Activated naive CD4-positive, alpha-beta T cell treated with Interleukin-2 at 50 U/mL for 16 hours (primary cell): ENCODE data around the gene TRIM33.
"Not testable (repeated sequence)": the region's sequence is repeated elsewhere in the genome, so short reads cannot be mapped to it uniquely, and the experiment has no call there.

ENCODE experiments used
- DNase-seq: peaks from one replicate; pipeline ENCODE4 v3.0.0-alpha.2; 2020

Gene TRIM33

GRCh38 chr1:114509596-114510273, 1.3 kb downstream of the TRIM33 start:
- DNase-seq: no peak

- no peak for DNase-seq
These were observed 2.6 kb downstream of the TRIM33 start for GRCh38 chr1:114508386-114508898.

DNA sequence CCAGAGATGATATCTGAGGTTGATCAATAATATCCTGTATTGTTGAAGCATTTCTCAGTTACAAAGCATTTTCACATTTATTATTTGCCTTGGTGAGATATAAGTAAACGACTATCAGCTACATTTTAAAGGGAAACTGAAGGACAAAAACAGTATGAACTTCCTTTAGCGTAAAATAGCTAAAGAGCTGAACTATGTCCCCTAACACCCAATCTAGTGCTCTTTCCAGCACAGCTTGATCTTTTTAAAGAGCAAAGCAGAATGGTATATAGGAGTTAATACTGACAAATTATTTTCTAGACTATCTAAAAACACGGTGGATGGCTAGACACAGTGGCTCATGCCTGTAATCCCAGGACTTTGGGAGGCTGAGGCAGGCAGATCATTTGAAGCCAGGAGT, 3.5 kb downstream of the TRIM33 start:
- DNase-seq: no peak

- no peak for DNase-seq
These were observed 5.8 kb downstream of the TRIM33 start for GRCh38 chr1:114505148-114505561.

DNA sequence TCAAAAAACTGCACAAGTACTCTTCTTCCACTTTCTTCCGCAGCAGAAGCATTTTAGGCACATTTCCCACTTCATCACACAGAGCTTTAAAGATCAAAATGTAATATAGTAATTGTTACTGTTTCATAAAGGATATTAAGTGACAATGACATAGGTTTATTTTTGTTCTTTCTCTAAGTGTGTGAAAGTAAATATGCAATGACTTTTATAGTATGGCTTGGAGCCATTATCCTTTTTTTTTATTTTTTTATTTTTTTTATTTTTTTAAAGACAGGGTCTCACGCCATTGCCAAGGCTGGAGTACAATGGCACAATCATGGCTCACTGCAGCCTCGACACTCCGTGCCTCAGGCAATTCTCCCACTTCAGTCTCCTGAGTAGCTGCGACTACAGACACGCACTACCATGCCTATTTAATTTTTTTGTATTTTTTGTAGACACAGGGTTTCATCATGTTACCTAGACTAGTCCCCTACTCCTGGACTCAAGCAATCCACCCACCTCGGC, 7.0 kb downstream of the TRIM33 start:
- no peak for DNase-seq

- DNase-seq: no peak
These were observed 8.9 kb downstream of the TRIM33 start for GRCh38 chr1:114502080-114502479.

- DNase-seq: no peak
These were observed 11.5 kb downstream of the TRIM33 start for GRCh38 chr1:114499478-114499877.

DNA sequence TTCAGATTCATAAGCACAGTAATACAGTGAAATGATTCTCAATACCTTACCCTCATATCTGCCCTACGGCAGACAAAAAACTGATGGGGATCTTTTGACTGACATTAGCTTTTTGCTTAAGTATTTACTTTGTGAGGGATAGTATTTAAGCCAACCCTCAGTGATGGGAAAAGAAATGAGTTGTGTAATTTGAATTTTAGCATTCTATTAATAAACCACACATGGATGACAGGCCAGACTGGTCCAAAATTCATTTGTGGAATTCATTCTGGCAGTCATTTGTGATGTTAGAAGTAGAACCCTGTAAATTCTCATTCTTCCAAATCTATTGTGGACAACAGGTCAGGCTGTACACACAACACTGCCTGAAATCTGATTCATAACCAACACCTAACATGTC, 14.9 kb downstream of the TRIM33 start:
- DNase-seq: no peak

- no peak for DNase-seq
These were observed 15.5 kb downstream of the TRIM33 start for GRCh38 chr1:114495486-114495885.

- no peak for DNase-seq
These were observed 18.0 kb downstream of the TRIM33 start for GRCh38 chr1:114492978-114493377.

GRCh38 chr1:114490274-114490693, 20.7 kb downstream of the TRIM33 start:
- no peak for DNase-seq

- DNase-seq: no peak
These were observed 22.3 kb downstream of the TRIM33 start for GRCh38 chr1:114488739-114489138.

- DNase-seq: no peak
These were observed 25.7 kb downstream of the TRIM33 start for GRCh38 chr1:114485286-114485685.

GRCh38 chr1:114482585-114482984, 28.4 kb downstream of the TRIM33 start:
- no peak for DNase-seq

DNA sequence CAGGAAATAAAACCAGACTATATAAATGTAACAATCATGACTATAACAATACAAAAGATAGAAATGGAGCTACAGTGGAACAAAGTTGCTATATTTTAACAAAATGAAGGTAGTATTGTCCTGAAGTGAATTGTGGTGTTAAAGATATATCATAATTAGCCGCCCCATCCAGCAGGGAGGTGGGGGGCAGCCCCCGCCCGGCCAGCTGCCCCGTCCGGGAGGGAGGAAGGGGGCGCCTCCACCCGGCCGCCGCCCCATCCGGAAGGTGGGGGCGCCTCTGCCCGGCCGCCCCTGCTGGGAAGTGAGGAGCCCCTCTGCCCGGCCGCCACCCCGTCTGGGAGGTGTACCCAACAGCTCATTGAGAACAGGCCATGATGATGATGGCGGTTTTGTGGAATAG, 31.4 kb downstream of the TRIM33 start:
- DNase-seq: not testable (repeated sequence)

GRCh38 chr1:114479134-114479533, 31.9 kb downstream of the TRIM33 start:
- DNase-seq: no peak

DNA sequence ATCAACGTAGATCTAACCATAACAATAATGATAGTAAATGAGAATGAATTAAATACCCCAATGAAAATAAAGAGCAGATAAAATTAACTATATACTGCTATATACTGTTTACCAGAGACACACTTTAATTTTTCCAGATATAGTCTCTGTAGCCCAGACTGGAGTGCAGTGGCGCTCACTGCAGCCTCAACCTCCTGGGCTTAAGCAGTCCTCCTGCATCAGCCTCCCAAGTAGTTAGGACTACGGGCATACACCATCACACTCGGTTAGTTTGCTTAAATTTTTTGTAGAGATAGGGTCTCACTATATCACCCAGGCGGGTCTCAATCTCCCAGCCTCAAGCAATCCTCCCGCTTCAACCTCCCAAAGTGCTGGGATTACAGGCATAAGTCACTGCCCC, 37.2 kb downstream of the TRIM33 start:
- no peak for DNase-seq

GRCh38 chr1:114472408-114472807, 38.6 kb downstream of the TRIM33 start:
- DNase-seq: no peak

GRCh38 chr1:114470681-114471080, 40.3 kb downstream of the TRIM33 start:
- no peak for DNase-seq

DNA sequence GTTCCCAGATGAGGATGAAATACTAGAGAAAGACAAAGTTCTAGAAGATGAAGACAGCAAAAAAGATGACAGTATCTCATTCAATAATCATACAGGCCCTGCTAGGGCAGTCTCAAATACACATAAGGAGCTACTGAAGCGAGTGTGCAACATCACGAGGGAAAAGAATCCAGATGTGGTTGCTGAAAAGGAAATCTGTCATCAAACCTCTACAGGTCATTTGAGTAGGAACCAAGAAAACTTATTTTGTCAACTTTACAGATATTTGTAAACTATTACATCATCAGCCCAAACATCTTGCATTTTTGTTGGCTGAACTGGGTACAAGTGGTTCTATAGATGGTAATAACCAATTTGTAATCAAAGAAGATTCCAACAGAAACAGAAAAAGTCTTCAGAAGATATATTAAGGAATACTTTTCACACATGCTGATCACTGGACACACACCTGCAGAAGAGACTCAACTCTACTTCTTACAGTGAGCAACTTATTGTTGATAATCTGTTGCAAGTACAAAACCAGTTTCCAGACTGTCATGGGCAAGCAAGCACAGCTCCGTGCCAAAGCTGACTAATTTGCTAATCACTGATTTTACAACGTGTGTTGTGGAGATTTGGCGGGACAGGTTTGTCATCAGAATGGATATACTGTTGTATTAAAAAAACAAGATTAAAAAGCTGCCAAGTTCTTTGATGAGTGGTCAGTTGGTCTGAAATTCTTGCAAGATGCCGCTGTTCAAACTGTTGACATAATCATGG, 42.1 kb downstream of the TRIM33 start:
- DNase-seq: no peak

GRCh38 chr1:114468047-114468446, 43.0 kb downstream of the TRIM33 start:
- DNase-seq: no peak

- no peak for DNase-seq
These were observed 43.5 kb downstream of the TRIM33 start for GRCh38 chr1:114467491-114467890.

DNA sequence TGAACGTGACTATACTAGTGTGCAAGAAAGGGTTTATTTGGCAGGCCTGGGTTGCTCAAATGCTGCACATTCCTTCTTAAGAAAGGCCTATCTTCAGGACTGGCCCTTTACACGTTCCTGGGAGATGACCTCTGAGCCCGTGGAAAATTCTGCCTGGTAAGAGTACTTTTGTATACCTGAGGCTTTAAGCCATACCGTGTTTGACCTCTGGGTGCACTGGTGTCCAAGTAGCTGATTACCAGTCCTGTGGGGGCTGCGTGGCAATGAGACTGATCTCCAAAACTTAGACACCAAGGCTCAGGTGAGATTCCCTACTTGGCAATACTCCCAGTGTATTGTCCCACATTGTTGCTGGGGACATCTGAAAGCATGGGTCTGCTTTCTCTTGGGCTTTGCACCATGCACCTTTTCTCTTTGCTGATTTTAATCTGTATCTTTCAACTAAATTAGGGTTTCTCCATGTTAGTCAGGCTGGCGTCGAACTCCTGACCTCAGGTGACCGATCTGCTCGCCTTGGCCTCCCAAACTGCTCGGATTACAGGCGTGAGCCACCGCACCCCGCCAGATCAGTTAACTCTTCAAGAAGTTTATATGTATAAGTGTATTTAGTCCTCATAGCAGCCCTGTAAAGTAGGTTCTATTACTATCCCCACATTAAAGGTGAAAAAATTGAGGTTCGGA, 44.5 kb downstream of the TRIM33 start:
- no peak for DNase-seq

GRCh38 chr1:114462963-114463362, 48.0 kb downstream of the TRIM33 start:
- DNase-seq: no peak
